Small intestine (tissue), 7 donors: ENCODE measurements around the gene SNAPIN. TPM values are rescaled to one million over a fixed set of nuclear protein-coding genes. Genes with fewer than 3 reads are reported as not detected.
A peak's percentile ranks its signal among the peaks of the same experiment; 100 is the strongest.

Experiments used
- DNase-seq, 2 donors: peaks; one replicate each; pipeline versions ENCODE4 v3.0.0 to v3.0.0-alpha.2; 2013
- FAIRE-seq: peaks from 2 replicates; lab custom pipeline; 2012; peaks lifted over from hg19 to GRCh38; lab: Jason Lieb, UNC
- H3K27ac ChIP-seq, 3 donors: one replicate each; pipeline ENCODE4 v1.5.1; 2013; ENCODE audit warnings: low read length in 2 of 3, mild to moderate bottlenecking in 2 of 3, control low read depth in 1 of 3, inconsistent platforms in 1 of 3, low read depth in 1 of 3, moderate library complexity in 1 of 3
- H3K27me3 ChIP-seq, 3 donors: one replicate each; pipeline ENCODE4 v1.6.1; 2013; ENCODE audit warnings: low read length in 3 of 3, inconsistent platforms in 1 of 3; ENCODE audit not compliant: control insufficient read depth in 3 of 3, insufficient read depth in 3 of 3
- H3K36me3 ChIP-seq, 3 donors: one replicate each; pipeline ENCODE4 v1.6.1; 2013; ENCODE audit warnings: low read length in 3 of 3, inconsistent platforms in 1 of 3, low read depth in 1 of 3, mild to moderate bottlenecking in 1 of 3, moderate library complexity in 1 of 3; ENCODE audit not compliant: control insufficient read depth in 3 of 3, insufficient read depth in 2 of 3
- H3K4me1 ChIP-seq, 3 donors: one replicate each; pipeline ENCODE4 v1.6.1; 2013; ENCODE audit warnings: low read length in 2 of 3, inconsistent platforms in 1 of 3, low read depth in 1 of 3, mild to moderate bottlenecking in 1 of 3, moderate library complexity in 1 of 3; ENCODE audit not compliant: control insufficient read depth in 3 of 3, insufficient read depth in 2 of 3
- H3K4me3 ChIP-seq, 3 donors: one replicate each; pipeline ENCODE4 v1.5.1; 2013; ENCODE audit warnings: low read length in 3 of 3, control low read depth in 1 of 3, inconsistent platforms in 1 of 3, low read depth in 1 of 3, mild to moderate bottlenecking in 1 of 3, moderate library complexity in 1 of 3
- H3K9me3 ChIP-seq, 2 donors: one replicate each; pipeline ENCODE4 v1.6.1; 2013; ENCODE audit warnings: low read depth in 1 of 2, low read length in 1 of 2; ENCODE audit not compliant: control insufficient read depth in 2 of 2, insufficient read depth in 1 of 2
- WGBS, 3 donors: extraction: QIAGEN DNeasy Blood & Tissue Kit; methylation state at CpG; one replicate each; pipeline ENCODE4 v1.1.7; 2013; 5-methylcytosine and 5-hydroxymethylcytosine counted together
- polyA plus RNA-seq, 4 donors: library from polyadenylated mRNA; stranded (reverse) in 3 of 4; unstranded in 1 of 4; fragments of 200-250 nt in 3 of 4; fragments of 120-200 nt in 1 of 4; gene quantifications; one replicate each; pipeline versions ENCODE4 v1.2.1 to v1.2.3, GENCODE V29; 2013
- donor health status: healthy with polysubstance abuse.
- donor health status: control.
- donor health status: control.
- donor health status: Bipolar disorder and iron deficiency.
- donor health status: healthy.

Gene SNAPIN
- polyA plus RNA-seq, 4 donors: 23.9 to 29.2 (median 26.5) TPM

DNA sequence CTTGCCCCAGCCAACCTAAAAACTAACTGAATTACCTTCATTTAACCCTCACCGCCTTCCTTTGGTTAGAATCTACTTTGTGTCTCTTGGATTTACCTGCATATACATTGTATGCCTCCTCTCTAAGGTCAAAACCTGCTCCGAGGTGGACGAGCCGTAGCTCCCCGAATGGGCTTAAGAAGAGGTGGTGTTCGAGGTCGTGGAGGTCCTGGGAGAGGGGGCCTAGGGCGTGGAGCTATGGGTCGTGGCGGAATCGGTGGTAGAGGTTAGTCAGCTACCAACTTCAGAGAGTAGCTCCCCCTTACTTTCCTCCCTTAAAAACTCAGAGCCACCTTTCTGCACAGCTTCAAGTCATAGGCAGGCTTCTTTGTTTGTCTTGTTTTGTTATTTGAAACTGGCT, 15.4 kb upstream of the SNAPIN start:
- Histone ChIP-seq H3K4me1 (peaks cover 0 to 10% (median 0%) of the 10 kb centered on the region in 3 donors), H3K27me3 (no peaks in the 10 kb centered on the region), H3K4me3 (no peak overlapping the region), H3K36me3 (peaks cover 18 to 60% (median 26%) of the 10 kb centered on the region in 3 donors), H3K9me3 (no peaks in the 10 kb centered on the region), H3K27ac (no peak overlapping the region)
- DNase-seq (no peak), FAIRE-seq (no peak)
- 90 to 94% (median 92%) methylated on average over 11 of the region's 11 CpGs for WGBS, 3 donors

DNA sequence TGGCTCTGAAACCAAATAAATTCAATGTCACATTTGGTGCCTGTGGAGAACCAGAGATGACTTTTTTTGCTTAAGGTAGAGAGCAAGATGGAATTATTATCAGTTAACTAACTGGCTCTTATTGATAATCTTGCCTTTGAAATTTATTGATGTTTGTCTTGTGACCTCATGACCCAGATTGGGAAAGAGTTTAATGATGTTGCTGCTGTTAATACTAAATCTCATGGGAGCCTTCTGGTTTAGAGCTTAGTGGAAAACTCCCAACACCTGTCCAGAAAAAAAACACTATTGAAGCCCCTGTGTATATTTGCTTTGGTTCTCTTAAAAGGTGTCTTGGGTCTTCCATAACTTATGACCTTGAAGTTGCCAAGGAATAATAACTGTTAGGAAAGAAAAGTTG, 14.7 kb upstream of the SNAPIN start:
- no peaks in the 10 kb centered on the region for H3K9me3 ChIP-seq
- DNase-seq (peak in 1 of 2 donors; percentile 61), FAIRE-seq (no peak)
- no peak overlapping the region for H3K27ac ChIP-seq
- H3K36me3 ChIP-seq: peaks cover 15 to 55% (median 26%) of the 10 kb centered on the region in 3 donors
- H3K4me3 ChIP-seq: no peak overlapping the region
- H3K4me1 ChIP-seq: peaks cover 0 to 7% (median 0%) of the 10 kb centered on the region in 3 donors
- H3K27me3 ChIP-seq: no peaks in the 10 kb centered on the region

DNA sequence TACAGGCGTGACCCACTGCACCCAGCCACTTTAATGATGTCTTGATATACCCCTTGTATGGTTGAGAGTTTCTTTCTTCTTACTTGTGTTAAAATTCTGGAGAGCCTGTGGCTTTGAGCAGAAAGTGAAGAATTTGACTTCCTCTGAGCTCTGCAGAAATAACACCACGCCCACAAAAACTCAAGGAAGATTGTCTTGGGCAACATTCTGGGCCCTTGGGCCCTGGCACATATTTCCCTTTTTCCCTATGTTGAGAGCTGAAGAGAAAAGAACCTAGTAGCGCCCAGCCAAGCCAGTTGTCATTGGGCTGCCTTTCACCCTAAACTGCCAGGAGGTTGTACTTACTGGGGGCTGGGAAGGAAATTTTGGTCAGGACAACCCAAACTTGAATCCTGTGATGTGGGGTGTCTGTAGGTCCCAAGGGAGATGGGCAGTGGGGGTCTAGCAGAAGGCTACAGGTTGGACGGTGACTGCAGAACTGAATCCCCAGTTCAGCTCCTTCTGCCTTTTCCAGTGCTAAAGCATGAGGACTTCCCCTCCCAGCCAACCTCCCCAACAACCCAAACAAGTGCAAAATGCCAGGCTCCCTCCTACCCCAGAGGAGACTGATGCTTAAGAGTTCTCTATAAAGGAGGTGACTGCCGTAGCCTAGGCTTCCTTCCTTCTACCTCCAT, 11.7 kb upstream of the SNAPIN start:
- DNase-seq (no peak), FAIRE-seq (no peak)
- Histone ChIP-seq H3K9me3 (no peaks in the 10 kb centered on the region), H3K27ac (no peak overlapping the region), H3K27me3 (no peaks in the 10 kb centered on the region), H3K4me3 (no peak overlapping the region), H3K4me1 (peaks cover 0 to 17% (median 0%) of the 10 kb centered on the region in 3 donors), H3K36me3 (peaks cover 10 to 36% (median 17%) of the 10 kb centered on the region in 3 donors)
- WGBS, 3 donors: 84 to 92% (median 89%) methylated on average over 4 to 5 of the region's 5 CpGs

DNA sequence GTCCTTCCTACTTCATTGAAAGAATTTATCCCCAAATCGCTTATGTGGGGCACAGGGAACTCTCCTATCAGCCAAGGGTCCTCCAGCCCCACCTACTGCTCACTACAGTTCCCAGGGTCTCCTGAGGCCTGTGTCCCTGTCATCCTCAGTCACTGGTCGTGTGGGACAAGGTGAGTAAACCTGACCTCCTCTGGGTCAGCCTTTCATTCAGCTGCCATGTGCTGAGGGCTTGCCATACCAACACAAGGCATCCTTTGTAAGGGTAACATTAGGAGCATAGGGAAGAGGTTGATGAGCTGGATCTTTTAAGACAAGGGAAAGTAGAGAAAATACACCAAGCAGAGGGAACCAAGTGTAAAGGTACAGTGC, 11.2 kb upstream of the SNAPIN start:
- no peaks in the 10 kb centered on the region for H3K9me3 ChIP-seq
- no peak overlapping the region for H3K27ac ChIP-seq
- peaks cover 0 to 17% (median 0%) of the 10 kb centered on the region in 3 donors for H3K4me1 ChIP-seq
- H3K36me3 ChIP-seq: peaks cover 10 to 31% (median 14%) of the 10 kb centered on the region in 3 donors
- WGBS, 3 donors: 51 to 55% (median 54%) methylated on average over 2 of the region's 2 CpGs
- no peak overlapping the region for H3K4me3 ChIP-seq
- DNase-seq (no peak), FAIRE-seq (no peak)
- H3K27me3 ChIP-seq: no peaks in the 10 kb centered on the region

DNA sequence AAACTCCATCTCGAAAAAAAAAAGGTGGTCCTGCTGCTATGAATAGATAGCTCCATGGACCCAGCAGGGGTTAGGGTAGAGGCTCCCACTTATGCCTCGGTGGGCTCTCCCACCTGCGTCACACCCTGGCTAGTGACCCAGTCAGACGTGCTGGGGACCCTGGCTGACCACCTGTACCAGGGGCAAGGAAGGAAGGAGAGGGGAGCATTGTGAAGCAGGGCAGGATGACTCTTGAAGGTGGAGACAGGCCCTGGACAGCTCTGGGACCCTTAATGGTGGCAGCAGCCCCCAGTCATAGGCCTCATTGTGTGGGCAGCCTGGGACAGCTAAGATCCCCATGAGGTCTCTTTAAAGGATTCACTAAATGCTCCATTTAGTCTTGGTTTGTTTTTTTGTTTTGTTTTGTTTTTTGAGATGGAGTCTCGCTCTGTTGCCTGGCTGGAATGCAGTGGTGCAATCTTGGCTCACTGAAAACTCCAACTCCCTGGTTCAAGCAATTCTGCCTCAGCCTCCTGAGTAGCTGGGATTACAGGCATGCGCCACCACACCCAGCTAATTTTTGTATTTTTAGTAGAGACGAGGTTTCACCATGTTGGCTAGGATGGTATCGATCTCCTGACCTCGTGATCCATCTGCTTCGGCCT, 10.4 kb upstream of the SNAPIN start:
- DNase-seq: no peak
- no peak for FAIRE-seq
- Histone ChIP-seq H3K27me3 (no peaks in the 10 kb centered on the region), H3K4me1 (peaks cover 0 to 24% (median 0%) of the 10 kb centered on the region in 3 donors), H3K4me3 (no peak overlapping the region), H3K36me3 (peaks cover 10 to 28% (median 11%) of the 10 kb centered on the region in 3 donors), H3K9me3 (no peaks in the 10 kb centered on the region), H3K27ac (no peak overlapping the region)
- 81 to 88% (median 86%) methylated on average over 10 of the region's 10 CpGs for WGBS, 3 donors

DNA sequence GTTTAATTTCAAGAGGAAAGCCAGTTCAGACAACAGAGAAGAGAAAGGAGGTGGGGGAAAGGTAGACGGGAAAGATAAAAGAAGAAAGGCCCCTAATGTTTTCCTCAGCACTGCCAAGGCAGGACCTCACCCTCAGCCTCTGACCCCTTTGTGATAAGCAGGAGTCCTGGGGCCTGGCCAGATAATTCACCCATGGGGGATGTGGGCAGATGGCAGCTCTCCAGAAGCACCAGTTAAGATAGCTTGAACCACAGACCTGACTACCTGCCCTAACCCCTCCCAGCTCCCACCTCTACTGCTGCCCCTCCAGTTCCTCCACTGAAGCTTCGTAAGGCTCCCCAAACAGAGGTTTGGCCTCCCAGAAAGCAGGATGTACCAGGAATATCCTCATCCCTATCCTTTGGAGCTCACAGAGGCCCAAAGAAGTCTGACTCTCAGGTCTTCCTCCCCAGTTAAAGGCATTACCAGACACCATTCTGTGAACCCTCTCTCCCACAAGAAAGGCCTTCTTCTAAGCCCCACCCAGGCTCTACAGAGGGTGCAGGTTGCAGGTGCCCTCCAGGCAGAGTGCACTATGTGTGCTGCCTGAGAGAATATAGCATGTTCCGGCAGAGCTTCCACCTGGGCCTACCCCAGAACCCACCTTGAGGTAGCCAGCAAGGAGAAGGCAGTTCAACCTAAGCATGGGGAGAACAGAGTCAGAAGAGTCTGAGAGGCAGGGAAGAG, 9.2 kb upstream of the SNAPIN start:
- FAIRE-seq (no peak), DNase-seq (no peak)
- no peaks in the 10 kb centered on the region for H3K27me3 ChIP-seq
- 15 to 46% (median 45%) methylated on average over 3 of the region's 3 CpGs for WGBS, 3 donors
- no peak overlapping the region for H3K27ac ChIP-seq
- peaks cover 0 to 19% (median 0%) of the 10 kb centered on the region in 3 donors for H3K4me1 ChIP-seq
- no peaks in the 10 kb centered on the region for H3K9me3 ChIP-seq
- no peak overlapping the region for H3K4me3 ChIP-seq
- H3K36me3 ChIP-seq: peaks cover 5 to 25% (median 10%) of the 10 kb centered on the region in 3 donors

DNA sequence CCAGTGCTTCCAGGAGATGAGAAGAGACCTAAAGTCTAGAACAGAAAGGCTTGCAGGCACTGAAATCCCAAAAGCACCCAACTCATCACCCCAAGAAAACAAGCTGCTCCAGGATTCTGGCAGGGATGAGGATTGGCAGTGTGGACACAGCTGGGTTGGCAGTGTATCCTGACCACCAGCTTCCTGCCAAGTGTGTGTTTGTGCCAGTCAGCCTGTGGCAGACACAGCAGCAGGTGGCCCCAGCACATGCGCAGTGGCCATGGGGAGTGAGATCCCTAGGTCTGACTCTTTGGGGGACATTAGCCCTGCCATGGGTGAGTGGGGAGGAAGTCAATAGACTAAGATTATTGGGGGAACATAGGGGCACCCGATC, 8.7 kb upstream of the SNAPIN start:
- H3K27me3 ChIP-seq: no peaks in the 10 kb centered on the region
- WGBS, 3 donors: 60 to 89% (median 63%) methylated on average over 2 of the region's 2 CpGs
- no peak for FAIRE-seq
- no peaks in the 10 kb centered on the region for H3K9me3 ChIP-seq
- H3K4me1 ChIP-seq: peaks cover 0 to 19% (median 0%) of the 10 kb centered on the region in 3 donors
- peaks cover 3 to 23% (median 8%) of the 10 kb centered on the region in 3 donors for H3K36me3 ChIP-seq
- no peak overlapping the region for H3K27ac ChIP-seq
- no peak for DNase-seq
- H3K4me3 ChIP-seq: no peak overlapping the region

DNA sequence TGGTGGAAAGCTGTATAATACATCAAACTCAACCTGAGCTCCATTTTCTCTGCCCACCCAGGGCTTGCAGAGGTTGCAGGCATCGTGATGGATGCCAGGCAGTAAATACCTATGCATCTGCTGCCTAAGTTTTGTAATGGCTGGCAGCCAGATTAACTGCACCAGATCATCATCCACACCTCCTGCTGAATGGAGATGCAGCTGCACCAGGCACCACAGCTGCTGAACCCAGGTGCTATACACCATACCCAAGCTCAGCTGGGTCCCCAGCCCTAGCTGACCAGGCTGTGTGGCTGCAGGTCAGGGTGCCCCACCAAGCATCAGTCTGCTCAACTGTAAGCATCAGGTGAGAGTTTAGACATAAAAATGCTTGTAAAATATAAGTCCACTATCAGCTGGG, 6.7 kb upstream of the SNAPIN start:
- 21 to 73% (median 61%) methylated on average over 1 of the region's 1 CpG for WGBS, 3 donors

More for the DNA sequence above, 6.7 kb upstream of the SNAPIN start:
- no peaks in the 10 kb centered on the region for H3K9me3 ChIP-seq
- H3K36me3 ChIP-seq: peaks cover 0 to 11% (median 0%) of the 10 kb centered on the region in 3 donors
- H3K4me3 ChIP-seq: no peak overlapping the region
- DNase-seq: no peak
- no peak for FAIRE-seq
- no peak overlapping the region for H3K27ac ChIP-seq
- H3K27me3 ChIP-seq: no peaks in the 10 kb centered on the region
- peaks cover 0 to 19% (median 0%) of the 10 kb centered on the region in 3 donors for H3K4me1 ChIP-seq
